ENCODE data around the gene ZNF609.

Gene ZNF609

DNA sequence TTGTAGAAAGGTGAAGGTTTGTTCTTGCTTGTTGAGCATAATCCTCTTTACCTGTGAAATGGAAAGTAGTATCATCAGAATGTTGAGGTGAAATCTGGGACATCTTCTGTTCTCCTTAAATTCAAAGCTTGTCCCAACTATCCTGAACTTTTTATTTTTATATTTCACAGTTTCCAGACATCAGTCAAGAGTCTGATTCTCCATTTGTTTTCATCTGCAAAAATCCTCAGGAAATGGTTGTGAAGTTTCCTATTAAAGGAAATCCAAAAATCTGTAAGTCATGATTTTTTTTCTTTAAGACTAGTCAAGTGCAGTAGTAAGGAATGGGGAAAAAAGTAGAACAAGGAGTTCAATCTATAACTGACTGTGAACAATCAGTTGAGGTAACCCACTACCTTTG, 15.5 kb upstream of the ZNF609 start:
- TF ChIP-seq, protein P1, sequence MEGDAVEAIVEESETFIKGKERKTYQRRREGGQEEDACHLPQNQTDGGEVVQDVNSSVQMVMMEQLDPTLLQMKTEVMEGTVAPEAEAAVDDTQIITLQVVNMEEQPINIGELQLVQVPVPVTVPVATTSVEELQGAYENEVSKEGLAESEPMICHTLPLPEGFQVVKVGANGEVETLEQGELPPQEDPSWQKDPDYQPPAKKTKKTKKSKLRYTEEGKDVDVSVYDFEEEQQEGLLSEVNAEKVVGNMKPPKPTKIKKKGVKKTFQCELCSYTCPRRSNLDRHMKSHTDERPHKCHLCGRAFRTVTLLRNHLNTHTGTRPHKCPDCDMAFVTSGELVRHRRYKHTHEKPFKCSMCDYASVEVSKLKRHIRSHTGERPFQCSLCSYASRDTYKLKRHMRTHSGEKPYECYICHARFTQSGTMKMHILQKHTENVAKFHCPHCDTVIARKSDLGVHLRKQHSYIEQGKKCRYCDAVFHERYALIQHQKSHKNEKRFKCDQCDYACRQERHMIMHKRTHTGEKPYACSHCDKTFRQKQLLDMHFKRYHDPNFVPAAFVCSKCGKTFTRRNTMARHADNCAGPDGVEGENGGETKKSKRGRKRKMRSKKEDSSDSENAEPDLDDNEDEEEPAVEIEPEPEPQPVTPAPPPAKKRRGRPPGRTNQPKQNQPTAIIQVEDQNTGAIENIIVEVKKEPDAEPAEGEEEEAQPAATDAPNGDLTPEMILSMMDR (IDR thresholded peaks at IDR 0.05; ENCODE audit: low read depth, low read length): no peak
- no peak for DNase-seq (ENCODE audit: low read depth in 2 of 2)
- H3K4me3 ChIP-seq (replicated peaks in 1 of 2; ENCODE audit: low read depth in 2 of 2, low read length in 2 of 2): no peak overlapping the region

DNA sequence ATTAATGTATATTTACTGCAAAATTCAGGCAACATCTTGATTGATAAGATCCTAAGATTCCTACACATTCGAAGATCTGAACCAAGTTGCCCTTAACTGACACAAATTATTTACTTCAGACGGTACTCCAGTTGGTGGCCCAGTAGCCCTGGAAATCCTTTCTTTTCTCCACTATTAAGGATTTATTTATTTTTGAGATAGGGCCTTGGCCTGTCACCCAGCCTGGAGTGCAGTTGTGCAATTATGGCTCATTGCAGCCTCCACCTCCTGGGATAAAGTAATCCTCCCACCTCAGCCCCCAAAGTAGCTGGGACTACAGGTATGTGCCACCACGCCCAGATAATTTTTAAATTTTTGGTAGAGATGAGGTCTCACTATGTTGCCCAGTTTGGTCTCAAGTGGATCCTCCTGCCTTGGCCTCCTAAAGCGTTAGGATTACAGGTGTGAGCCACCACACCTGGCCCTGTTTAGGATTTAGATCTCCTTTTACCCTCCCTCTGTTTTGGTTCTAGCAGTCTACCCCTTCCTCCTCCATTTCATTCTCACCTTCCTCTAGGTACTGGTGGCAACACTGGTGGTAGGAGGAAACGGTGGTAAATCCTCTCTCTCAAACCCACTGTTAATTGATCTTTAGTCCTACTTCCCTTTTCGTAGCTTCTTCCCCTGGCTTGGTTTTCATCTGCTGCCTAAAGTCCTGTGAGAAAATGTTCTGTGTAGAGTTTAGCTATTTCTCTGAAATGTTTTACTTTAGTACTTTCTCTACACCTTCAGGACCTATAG, 12.7 kb upstream of the ZNF609 start:
- TF ChIP-seq, protein P1 (IDR thresholded peaks at IDR 0.05; ENCODE audit: low read depth, low read length): no peak
- no peak for DNase-seq (ENCODE audit: low read depth in 2 of 2)
- no peak overlapping the region for H3K4me3 ChIP-seq (replicated peaks in 1 of 2; ENCODE audit: low read depth in 2 of 2, low read length in 2 of 2)

DNA sequence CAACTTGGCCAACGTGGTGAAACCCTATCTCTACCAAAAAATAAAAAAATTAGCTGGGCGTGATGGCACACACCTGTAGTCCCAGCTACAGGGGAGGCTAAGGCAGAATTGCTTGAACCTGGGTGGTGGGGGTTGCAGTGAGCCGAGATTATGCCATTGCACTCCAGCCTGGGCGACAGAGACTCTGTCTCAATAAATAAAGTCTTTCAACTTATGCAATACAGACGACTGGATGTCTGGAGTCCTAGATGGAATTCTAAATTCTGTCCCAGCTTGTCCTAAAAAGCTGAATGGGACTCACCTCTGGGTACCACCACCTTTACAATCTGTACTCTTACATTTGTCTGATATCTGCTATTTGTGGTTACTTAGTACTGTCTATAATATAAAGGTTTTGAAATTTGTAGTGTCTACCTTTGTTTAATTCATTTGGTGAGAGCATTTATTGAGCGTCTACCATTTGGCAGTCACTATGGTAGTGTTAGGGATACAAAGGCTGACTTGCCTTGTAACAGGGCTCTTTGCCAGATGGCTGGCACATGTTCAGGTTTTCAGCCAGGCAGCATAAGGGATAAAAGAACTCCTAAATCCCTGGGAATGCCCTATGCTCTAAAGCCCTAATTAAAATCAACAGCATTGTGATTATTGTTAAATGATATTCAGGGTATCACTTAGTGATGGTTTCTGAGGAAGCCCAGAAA, 7.2 kb upstream of the ZNF609 start:
- peak in 1 of 2 donors; percentile 69 for DNase-seq (ENCODE audit: low read depth in 2 of 2)
- TF ChIP-seq, protein P1 (IDR thresholded peaks at IDR 0.05; ENCODE audit: low read depth, low read length): no peak
- no peak overlapping the region for H3K4me3 ChIP-seq (replicated peaks in 1 of 2; ENCODE audit: low read depth in 2 of 2, low read length in 2 of 2)

DNA sequence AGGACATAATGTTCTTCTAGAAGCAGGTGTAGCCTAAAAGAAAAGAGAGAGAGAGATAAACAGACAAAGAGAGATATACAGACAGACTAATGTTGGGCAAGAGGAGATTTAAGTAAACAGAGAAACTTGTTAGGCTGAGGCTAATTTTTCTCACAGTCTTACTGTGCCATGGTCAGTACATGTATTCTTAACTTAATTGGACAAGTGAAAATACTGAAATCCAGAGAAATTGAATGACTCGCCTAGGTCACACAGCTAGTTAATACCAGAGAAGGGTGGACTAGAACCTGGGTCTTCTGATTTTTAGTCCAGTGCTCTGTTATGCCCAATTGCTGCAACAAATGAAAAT, 6.7 kb upstream of the ZNF609 start:
- DNase-seq (ENCODE audit: low read depth in 2 of 2): no peak
- TF ChIP-seq, protein P1 (IDR thresholded peaks at IDR 0.05; ENCODE audit: low read depth, low read length): no peak
- no peak overlapping the region for H3K4me3 ChIP-seq (replicated peaks in 1 of 2; ENCODE audit: low read depth in 2 of 2, low read length in 2 of 2)

DNA sequence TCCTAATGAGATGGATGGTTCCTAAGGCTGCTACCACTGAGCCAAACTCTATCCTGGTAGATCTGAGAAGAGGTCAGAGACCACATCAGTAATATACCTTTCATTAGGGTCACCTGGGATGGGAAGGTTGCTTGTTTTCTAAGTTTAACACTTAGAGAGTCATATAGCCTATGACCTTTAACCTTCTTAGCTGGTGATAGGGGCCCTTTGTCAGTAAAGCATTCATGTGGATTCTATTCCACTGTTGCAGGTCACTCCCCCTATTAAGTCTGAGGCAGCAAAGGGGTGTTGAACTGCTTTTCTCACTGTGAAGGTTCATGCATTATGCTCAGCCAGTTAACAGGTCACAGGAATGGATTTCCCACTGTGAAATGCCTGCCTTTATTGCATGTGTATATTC, 6.1 kb upstream of the ZNF609 start:
- no peak for DNase-seq (ENCODE audit: low read depth in 2 of 2)
- TF ChIP-seq, protein P1 (IDR thresholded peaks at IDR 0.05; ENCODE audit: low read depth, low read length): no peak
- H3K4me3 ChIP-seq (replicated peaks in 1 of 2; ENCODE audit: low read depth in 2 of 2, low read length in 2 of 2): no peak overlapping the region

DNA sequence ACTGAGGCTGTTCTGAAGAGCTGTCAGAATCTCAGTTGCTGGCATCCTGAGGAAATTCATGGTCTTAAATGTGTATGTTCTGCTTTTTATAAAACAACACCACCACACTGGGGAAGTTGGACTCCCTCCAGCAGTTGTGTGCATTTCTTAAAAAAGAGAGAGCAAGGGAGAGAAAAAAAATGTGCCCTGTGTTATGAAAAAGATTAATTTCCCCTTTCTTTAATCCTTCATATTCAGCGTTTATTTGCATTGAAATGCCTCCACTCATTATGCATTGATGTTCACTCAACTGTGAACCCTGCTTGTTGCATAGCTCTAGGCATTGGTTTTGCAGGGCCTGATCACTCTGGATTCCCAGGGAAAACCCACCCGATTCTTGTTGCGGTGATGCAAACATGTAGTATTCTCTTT, 4.4 kb upstream of the ZNF609 start:
- TF ChIP-seq, protein P1 (IDR thresholded peaks at IDR 0.05; ENCODE audit: low read depth, low read length): no peak
- peak in 1 of 2 donors; percentile 50 for DNase-seq (ENCODE audit: low read depth in 2 of 2)
- H3K4me3 ChIP-seq (replicated peaks in 1 of 2; ENCODE audit: low read depth in 2 of 2, low read length in 2 of 2): no peak overlapping the region

Data from cardiac fibroblast (primary cell).